VCaP (cell line): ENCODE data around the gene STXBP1.

Source experiments
- H3K27ac ChIP-seq: fragments of 450-650 bp; 2 replicates; pipeline ENCODE4 v1.5.1; 2017
- CTCF ChIP-seq: fragments of 450-650 bp; conservative IDR thresholded peaks from 2 replicates; pipeline ENCODE4 v1.5.1; 2017; ENCODE audit warnings: mild to moderate bottlenecking, moderate library complexity

STXBP1 gene

GRCh38 chr9:127651697-127652610 lies 39.9 kb downstream of the STXBP1 start:
- TF ChIP-seq CTCF, result no peak
- H3K27ac ChIP-seq, result no peak overlapping the region

DNA sequence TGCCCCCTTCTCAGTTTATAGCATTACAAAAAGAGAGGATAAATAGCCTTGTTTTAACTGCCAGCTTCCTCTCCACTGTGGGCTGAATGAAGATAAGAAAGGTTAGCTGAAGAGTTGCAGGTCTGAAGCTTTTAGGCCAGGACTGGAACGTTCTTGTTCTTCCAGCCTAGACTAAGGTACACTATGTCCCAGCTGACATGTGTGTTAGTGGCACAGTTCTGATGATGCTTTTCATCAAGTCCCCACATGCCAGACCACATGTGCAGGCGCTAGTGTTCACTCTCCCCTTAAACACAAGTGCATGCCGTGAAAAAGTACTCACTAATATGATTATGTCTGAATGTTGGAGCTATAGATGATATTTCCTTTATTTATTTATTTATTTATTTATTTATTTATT lies 40.7 kb downstream of the STXBP1 start:
- TF ChIP-seq CTCF, result no peak
- H3K27ac ChIP-seq, result no peak overlapping the region

GRCh38 chr9:127654619-127655018 lies 42.5 kb downstream of the STXBP1 start:
- no peak overlapping the region for H3K27ac ChIP-seq
- no peak for TF ChIP-seq CTCF

DNA sequence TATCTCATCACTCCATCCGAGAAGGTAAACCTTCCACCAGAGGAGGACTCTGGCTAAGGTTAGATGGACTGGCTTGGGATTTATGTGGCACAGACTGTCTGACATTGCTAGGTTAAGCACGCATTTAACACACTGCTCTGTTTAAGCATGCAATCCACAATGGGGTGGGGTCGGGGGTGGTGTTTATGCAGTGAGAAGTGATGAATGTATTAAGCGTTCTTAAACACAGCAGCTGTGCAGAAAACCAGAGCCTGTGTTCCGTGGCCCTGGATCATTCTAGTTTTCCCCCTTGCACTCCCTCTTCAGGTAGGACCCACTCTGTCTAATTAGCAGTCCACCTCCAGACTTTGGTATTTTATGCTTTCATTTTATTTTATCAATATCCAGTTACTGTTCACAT lies 46.4 kb downstream of the STXBP1 start:
- no peak overlapping the region for H3K27ac ChIP-seq
- no peak for TF ChIP-seq CTCF

DNA sequence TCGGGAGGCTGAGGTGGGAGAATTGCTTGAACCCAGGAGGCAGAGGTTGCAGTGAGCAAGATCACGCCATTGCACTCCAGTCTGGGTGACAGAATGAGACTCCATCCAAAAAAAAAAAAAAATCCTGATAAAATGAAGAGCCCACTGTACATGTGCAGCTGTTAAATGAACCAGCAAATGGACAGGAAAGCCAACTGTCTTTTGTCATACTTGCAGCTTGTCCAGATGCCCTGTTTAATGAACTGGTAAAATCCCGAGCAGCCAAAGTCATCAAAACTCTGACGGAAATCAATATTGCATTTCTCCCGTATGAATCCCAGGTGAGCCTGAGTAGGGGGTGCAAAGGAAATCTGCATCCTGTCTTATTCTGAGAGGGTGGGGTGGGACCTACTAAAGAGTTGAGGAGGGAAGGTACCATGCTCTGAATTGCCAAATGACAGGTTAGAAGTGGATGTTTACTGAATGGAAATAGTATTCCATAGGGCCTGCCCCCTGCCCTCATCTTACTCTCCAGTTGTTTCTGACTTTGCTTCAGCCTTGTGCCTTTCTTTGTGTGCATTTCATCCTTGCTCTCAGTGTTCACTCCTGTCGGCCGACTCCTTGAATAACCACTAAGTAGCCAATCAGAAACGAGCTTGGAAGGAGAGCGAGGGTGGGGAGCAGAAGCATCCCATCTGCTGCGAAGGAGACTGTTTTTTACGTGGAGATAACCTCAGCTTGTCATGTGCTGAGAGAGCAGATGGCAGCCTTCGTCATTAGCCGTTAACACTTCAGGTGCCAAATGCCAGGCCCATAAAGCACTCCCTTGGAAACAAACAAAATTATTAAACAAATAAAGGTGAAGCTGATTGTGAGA lies 49.0 kb downstream of the STXBP1 start:
- no peak for TF ChIP-seq CTCF
- H3K27ac ChIP-seq, result no peak overlapping the region

GRCh38 chr9:127662617-127663016 lies 50.5 kb downstream of the STXBP1 start:
- no peak for TF ChIP-seq CTCF
- H3K27ac ChIP-seq, result no peak overlapping the region

DNA sequence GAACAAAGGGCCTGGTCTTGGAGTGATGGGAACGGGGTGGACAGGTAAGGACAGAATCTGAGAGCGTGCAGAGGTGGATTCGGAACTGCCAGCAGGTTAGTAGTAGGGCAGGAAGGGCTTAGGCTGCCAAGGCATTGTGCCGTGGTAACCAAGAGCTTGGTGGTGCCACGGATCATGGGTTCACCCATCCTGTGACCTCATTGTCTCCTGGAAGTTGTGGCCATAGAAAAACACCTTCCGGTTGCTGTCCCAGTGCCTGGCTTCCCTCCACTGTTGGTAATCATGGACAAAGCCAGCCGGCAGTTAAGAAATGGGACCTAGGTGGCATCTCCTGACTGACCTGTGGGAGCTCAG lies 52.2 kb downstream of the STXBP1 start:
- H3K27ac ChIP-seq, result no peak overlapping the region
- TF ChIP-seq CTCF, result no peak
